DND-41 (cell line): ENCODE measurements around the gene ATXN1.

Experiments used
- EZH2 ChIP-seq: IDR thresholded peaks from 3 replicates; pipeline ENCODE4 v1.6.1; 2012; ENCODE audit warnings: borderline replicate concordance, low read depth, mild to moderate bottlenecking, moderate library complexity, low read length, inconsistent platforms; ENCODE audit not compliant: severe bottlenecking
- TF ChIP-seq, protein P1 (sequence below): IDR thresholded peaks from 2 replicates; pipeline ENCODE4 v1.5.1; 2012; ENCODE audit warnings: borderline replicate concordance, low read length, moderate library complexity, mild to moderate bottlenecking; ENCODE audit not compliant: poor library complexity, severe bottlenecking; ENCODE audit errors: extremely low read depth

DNA sequence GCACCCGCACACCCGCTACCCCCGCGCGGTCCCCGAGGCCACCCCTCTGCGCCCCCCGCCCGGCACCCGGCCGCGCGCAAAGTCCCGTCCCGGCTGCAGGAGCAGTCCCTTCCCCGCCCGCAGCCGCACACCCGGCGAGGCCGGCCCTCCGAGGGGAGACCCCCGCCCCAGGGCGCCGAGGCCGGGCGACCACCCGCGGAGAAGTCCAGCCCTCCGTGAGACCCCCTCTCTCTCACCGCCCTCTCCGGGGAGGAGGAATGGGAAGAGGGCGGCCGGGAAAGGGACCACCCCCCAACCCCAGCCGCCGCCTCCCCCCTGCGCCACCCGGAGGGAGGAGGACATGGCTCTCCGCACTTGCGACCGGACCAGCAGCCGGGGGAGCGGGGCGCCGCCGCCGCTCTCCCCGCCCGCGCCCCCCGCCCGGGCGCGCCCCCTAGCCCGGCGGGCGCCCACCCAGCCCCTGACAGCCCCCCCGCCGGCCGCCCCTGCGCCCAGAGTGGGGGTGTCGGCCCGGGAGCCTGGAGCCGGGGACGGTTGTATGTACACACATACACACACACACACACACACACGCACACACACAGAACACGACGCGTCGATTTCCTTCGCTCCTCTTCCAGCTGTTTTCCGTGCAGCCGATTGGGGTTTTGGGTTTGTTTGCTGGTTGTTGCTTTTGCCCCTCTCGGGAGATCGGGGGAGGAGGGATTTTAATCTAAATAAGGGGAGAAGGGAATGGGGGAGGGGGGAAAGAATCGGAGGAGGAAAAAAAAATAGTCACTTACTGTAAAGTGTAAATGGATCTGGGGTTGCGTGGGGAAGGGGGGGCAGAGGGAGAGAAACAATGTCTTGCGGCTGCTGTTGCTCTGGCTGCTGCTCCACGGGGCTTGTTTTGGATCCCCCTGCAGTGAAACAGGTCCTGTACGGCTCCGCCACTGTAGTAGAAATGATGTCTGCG is at the start of gene ATXN1:
- TF ChIP-seq, protein P1, sequence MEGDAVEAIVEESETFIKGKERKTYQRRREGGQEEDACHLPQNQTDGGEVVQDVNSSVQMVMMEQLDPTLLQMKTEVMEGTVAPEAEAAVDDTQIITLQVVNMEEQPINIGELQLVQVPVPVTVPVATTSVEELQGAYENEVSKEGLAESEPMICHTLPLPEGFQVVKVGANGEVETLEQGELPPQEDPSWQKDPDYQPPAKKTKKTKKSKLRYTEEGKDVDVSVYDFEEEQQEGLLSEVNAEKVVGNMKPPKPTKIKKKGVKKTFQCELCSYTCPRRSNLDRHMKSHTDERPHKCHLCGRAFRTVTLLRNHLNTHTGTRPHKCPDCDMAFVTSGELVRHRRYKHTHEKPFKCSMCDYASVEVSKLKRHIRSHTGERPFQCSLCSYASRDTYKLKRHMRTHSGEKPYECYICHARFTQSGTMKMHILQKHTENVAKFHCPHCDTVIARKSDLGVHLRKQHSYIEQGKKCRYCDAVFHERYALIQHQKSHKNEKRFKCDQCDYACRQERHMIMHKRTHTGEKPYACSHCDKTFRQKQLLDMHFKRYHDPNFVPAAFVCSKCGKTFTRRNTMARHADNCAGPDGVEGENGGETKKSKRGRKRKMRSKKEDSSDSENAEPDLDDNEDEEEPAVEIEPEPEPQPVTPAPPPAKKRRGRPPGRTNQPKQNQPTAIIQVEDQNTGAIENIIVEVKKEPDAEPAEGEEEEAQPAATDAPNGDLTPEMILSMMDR: no peak
- no peak for TF ChIP-seq EZH2
